MM.1S (cell line): ENCODE results near the gene DDX24.

ENCODE experiments used
- EZH2 ChIP-seq: fragments of 300-600 bp; sonication (generic); optimal IDR thresholded peaks from 2 replicates; pipeline ENCODE3; 2017; ENCODE audit warnings: low read depth, mild to moderate bottlenecking, antibody characterized with exemption, low read length, mixed read lengths
- EZH2phosphoT487 ChIP-seq: fragments of 300-600 bp; sonication (generic); IDR thresholded peaks from 2 replicates; pipeline ENCODE4 v1.6.1; 2018; ENCODE audit warnings: antibody characterized with exemption, low read length
- TF ChIP-seq, protein P1 (sequence below): fragments of 300-600 bp; sonication (generic); IDR thresholded peaks from 2 replicates; pipeline ENCODE4 v1.5.1; 2016; ENCODE audit warnings: antibody characterized with exemption, low read length, mixed read lengths

DNA sequence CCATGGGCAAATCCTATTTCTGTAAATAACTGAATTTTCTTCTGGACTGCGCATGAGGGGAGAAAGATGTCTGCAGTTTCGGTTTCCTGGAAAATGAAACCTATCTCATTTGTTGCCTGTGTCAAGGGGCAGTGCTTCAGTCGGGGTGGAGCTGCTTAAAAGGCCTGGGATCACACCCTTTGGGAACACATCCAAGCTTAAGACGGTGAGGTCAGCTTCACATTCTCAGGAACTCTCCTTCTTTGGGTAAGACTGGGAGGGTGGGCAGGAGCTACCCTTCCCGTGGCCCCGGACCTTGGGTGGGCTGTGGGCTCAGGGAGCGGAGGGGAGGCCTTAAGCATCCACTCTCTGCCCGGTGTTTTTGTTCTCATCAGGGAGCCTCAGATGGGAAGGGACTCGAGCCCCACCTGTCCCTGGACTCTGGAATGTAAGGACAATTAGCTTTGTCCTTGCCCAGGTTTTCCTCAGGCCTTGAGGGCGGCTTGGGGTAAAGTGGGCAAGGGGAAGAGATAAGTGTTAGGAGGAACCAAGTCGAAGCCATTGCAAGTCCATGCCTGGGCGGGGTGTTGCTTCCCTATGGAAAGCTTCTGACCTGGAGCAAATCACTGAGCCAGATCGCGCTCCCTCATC lies 29.7 kb upstream of the DDX24 start, which contains the start of gene IFI27:
- TF ChIP-seq, protein P1, sequence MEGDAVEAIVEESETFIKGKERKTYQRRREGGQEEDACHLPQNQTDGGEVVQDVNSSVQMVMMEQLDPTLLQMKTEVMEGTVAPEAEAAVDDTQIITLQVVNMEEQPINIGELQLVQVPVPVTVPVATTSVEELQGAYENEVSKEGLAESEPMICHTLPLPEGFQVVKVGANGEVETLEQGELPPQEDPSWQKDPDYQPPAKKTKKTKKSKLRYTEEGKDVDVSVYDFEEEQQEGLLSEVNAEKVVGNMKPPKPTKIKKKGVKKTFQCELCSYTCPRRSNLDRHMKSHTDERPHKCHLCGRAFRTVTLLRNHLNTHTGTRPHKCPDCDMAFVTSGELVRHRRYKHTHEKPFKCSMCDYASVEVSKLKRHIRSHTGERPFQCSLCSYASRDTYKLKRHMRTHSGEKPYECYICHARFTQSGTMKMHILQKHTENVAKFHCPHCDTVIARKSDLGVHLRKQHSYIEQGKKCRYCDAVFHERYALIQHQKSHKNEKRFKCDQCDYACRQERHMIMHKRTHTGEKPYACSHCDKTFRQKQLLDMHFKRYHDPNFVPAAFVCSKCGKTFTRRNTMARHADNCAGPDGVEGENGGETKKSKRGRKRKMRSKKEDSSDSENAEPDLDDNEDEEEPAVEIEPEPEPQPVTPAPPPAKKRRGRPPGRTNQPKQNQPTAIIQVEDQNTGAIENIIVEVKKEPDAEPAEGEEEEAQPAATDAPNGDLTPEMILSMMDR: no peak
- TF ChIP-seq EZH2 (no peak), EZH2phosphoT487 (no peak)
